IMR-90 (cell line): ENCODE measurements around the gene ZNF202.

Experiments used
- BHLHE40 ChIP-seq: fragments of 150-350 bp; IDR thresholded peaks from 2 replicates; pipeline ENCODE4 v1.6.1; 2016; ENCODE audit warnings: mild to moderate bottlenecking, low read depth, low read length
- CTCF ChIP-seq: conservative IDR thresholded peaks from 2 replicates; pipeline ENCODE4 v1.5.1; 2012; ENCODE audit warnings: mild to moderate bottlenecking, low read depth, low read length, improper control_type of control experiment
- FOS ChIP-seq: fragments of 150-350 bp; IDR thresholded peaks from 2 replicates; pipeline ENCODE4 v1.6.1; 2016; ENCODE audit warnings: low read depth, low read length
- NFE2L2 ChIP-seq: fragments of 150-350 bp; IDR thresholded peaks from 2 replicates; pipeline ENCODE4 v1.6.1; 2016; ENCODE audit warnings: low read depth, mild to moderate bottlenecking, low read length
- POLR2A ChIP-seq: IDR thresholded peaks from 2 replicates; pipeline ENCODE4 v1.6.1; 2012; ENCODE audit warnings: mild to moderate bottlenecking, low read depth, low read length
- SMC3 ChIP-seq: fragments of 150-350 bp; IDR thresholded peaks from 2 replicates; pipeline ENCODE4 v1.6.1; 2016; ENCODE audit warnings: low read depth, mild to moderate bottlenecking, antibody characterized with exemption, low read length, moderate library complexity

- no peak for TF ChIP-seq FOS
- TF ChIP-seq CTCF, result no peak
- no peak for TF ChIP-seq SMC3
- no peak for TF ChIP-seq POLR2A
- TF ChIP-seq NFE2L2, result no peak
- TF ChIP-seq BHLHE40, result no peak
Observed at GRCh38 chr11:123773026-123773425, 31.6 kb upstream of the ZNF202 start.
